Measurements from ENCODE around the gene ARPC5. TPM values are rescaled to one million over a fixed set of nuclear protein-coding genes. Genes with fewer than 3 reads are reported as not detected.
"Not testable (repeated sequence)": the region's sequence is repeated elsewhere in the genome, so short reads cannot be mapped to it uniquely, and the experiment has no call there.

The ARPC5 gene
- total RNA-seq = 108 TPM

GRCh38 chr1:183635606-183636333, at the start of gene ARPC5:
ARPC5 (minus strand) TSS chr1:183635783; CDS start chr1:183635659, 124 bp downstream.
- peak; percentile 96 for DNase-seq (ENCODE audit: low spot score)

- DNase-seq (ENCODE audit: low spot score) = peak; percentile 35
These were observed 49.6 kb upstream of the ARPC5 start for GRCh38 chr1:183685112-183685713.

GRCh38 chr1:183679363-183679762, 43.8 kb upstream of the ARPC5 start:
- not testable (repeated sequence) for DNase-seq (ENCODE audit: low spot score)

GRCh38 chr1:183678819-183679218, 43.2 kb upstream of the ARPC5 start:
- DNase-seq (ENCODE audit: low spot score) = no peak

GRCh38 chr1:183676586-183677189, 41.1 kb upstream of the ARPC5 start:
- DNase-seq (ENCODE audit: low spot score) = no peak

GRCh38 chr1:183675883-183676585, 40.5 kb upstream of the ARPC5 start:
- no peak for DNase-seq (ENCODE audit: low spot score)

- DNase-seq (ENCODE audit: low spot score) = no peak
These were observed 39.8 kb upstream of the ARPC5 start for GRCh38 chr1:183675381-183675780.

- DNase-seq (ENCODE audit: low spot score) = no peak
These were observed 39.3 kb upstream of the ARPC5 start for GRCh38 chr1:183674886-183675285.

GRCh38 chr1:183674339-183674738, 38.8 kb upstream of the ARPC5 start:
- no peak for DNase-seq (ENCODE audit: low spot score)

GRCh38 chr1:183673605-183674323, 38.2 kb upstream of the ARPC5 start:
- no peak for DNase-seq (ENCODE audit: low spot score)

- DNase-seq (ENCODE audit: low spot score) = no peak
These were observed 34.6 kb upstream of the ARPC5 start for GRCh38 chr1:183670169-183670568.

- DNase-seq (ENCODE audit: low spot score) = no peak
These were observed 20.8 kb upstream of the ARPC5 start for GRCh38 chr1:183656355-183656754.

GRCh38 chr1:183655562-183656075, 20.0 kb upstream of the ARPC5 start:
- peak; percentile 81 for DNase-seq (ENCODE audit: low spot score)

- DNase-seq (ENCODE audit: low spot score) = no peak
These were observed 19.1 kb upstream of the ARPC5 start for GRCh38 chr1:183654706-183655105.

- no peak for DNase-seq (ENCODE audit: low spot score)
These were observed 18.4 kb upstream of the ARPC5 start for GRCh38 chr1:183653876-183654451.

GRCh38 chr1:183653462-183653794, 17.8 kb upstream of the ARPC5 start:
- no peak for DNase-seq (ENCODE audit: low spot score)

- no peak for DNase-seq (ENCODE audit: low spot score)
These were observed 17.2 kb upstream of the ARPC5 start, which contains the start of gene APOBEC4 for GRCh38 chr1:183652547-183653461. APOBEC4 (minus strand) TSS chr1:183653316; CDS start chr1:183648781, 4,535 bp downstream.

GRCh38 chr1:183652107-183652506, 16.5 kb upstream of the ARPC5 start:
- DNase-seq (ENCODE audit: low spot score) = no peak

- DNase-seq (ENCODE audit: low spot score) = no peak
These were observed 16.0 kb upstream of the ARPC5 start for GRCh38 chr1:183651612-183652011.

GRCh38 chr1:183648042-183648441, 12.5 kb upstream of the ARPC5 start:
- no peak for DNase-seq (ENCODE audit: low spot score)

Data from mucosa of gallbladder (tissue), 1 donor.